ENCODE measurements around the gene HTRA1. TPM values are rescaled to one million over a fixed set of nuclear protein-coding genes. Genes with fewer than 3 reads are reported as not detected.

HTRA1 gene
- total RNA-seq, 4 donors from 2014 or later, result 37.1 to 99.4 (median 68.2) TPM

DNA sequence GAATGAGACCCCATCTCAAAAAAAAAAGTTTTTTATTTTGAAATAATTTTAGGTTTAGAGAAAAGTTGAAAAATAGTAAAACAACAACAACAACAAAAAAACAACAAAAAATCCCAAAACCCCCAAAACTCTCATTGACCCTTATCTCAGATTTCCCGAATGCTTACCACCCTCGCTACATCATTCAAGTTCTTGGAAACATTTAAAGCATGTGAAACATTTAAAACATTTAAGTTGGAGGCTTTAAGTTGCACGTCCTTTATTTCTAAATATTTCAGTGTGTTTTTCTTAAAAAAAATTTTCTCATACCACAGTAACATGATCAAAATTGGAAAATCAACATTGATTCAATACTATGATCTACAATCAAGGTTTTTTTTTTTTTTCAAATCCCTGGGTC, 7.3 kb upstream of the HTRA1 start:
- no peak for DNase-seq
- H3K4me1 ChIP-seq, result no peaks in the 10 kb centered on the region
- no peak for TF ChIP-seq POLR2A (IDR thresholded peaks at IDR 0.05)
- TF ChIP-seq, protein P1, sequence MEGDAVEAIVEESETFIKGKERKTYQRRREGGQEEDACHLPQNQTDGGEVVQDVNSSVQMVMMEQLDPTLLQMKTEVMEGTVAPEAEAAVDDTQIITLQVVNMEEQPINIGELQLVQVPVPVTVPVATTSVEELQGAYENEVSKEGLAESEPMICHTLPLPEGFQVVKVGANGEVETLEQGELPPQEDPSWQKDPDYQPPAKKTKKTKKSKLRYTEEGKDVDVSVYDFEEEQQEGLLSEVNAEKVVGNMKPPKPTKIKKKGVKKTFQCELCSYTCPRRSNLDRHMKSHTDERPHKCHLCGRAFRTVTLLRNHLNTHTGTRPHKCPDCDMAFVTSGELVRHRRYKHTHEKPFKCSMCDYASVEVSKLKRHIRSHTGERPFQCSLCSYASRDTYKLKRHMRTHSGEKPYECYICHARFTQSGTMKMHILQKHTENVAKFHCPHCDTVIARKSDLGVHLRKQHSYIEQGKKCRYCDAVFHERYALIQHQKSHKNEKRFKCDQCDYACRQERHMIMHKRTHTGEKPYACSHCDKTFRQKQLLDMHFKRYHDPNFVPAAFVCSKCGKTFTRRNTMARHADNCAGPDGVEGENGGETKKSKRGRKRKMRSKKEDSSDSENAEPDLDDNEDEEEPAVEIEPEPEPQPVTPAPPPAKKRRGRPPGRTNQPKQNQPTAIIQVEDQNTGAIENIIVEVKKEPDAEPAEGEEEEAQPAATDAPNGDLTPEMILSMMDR (IDR thresholded peaks at IDR 0.05), result no peak

DNA sequence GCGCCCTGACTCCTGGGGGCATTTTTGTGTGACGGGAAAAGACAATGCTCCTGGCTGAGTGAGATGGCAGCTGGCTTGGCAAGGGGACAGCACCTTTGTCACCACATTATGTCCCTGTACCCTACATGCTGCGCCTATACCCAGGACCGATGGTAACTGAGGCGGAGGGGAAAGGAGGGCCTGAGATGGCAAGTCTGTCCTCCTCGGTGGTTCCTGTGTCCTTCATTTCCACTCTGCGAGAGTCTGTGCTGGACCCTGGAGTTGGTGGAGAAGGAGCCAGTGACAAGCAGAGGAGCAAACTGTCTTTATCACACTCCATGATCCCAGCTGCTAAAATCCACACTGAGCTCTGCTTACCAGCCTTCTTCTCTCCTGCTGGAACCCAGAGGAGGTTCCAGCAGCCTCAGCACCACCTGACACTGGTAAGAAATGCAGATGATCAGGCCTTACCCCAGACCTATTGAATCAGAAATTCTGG, 6.7 kb upstream of the HTRA1 start, which contains the start of gene ARMS2:
Gene ARMS2, plus strand, starts transcription at position 51 of the 478 bp plus-strand sequence. Its CDS starts 75 bp downstream, at position 126.
- Histone ChIP-seq H3K27ac (no peak within 1 kb of the TSS), H3K36me3 (no peaks in the 10 kb centered on the region), H3K27me3 (no peaks in the 10 kb centered on the region), H3K4me3 (replicated peaks in 1 of 3) (no peak within 1 kb of the TSS), H3K9me3 (no peaks in the 10 kb centered on the region), H3K4me1 (no peaks in the 10 kb centered on the region)
- intact Hi-C loops (cut with DNase I), result loop anchor here (5.0 kb wide), 1 partner anchor 98 kb away; no protein-coding TSS in a partner anchor
- 88 to 91% methylated on average over 6 to 7 of the region's 7 CpGs for WGBS, 2 donors
- DNase-seq, result no peak
- TF ChIP-seq, protein P1 (IDR thresholded peaks at IDR 0.05), result no peak
- TF ChIP-seq POLR2A (IDR thresholded peaks at IDR 0.05), result no peak

More for the DNA sequence above, 7.3 kb upstream of the HTRA1 start:
- H3K27me3 ChIP-seq, result no peaks in the 10 kb centered on the region
- no peak overlapping the region for H3K27ac ChIP-seq
- 90 to 96% methylated on average over 3 of the region's 3 CpGs for WGBS, 2 donors
- no peaks in the 10 kb centered on the region for H3K9me3 ChIP-seq
- no peak overlapping the region for H3K4me3 ChIP-seq (replicated peaks in 1 of 3)
- no peaks in the 10 kb centered on the region for H3K36me3 ChIP-seq
- intact Hi-C loops (cut with DNase I), result no loop called here

DNA sequence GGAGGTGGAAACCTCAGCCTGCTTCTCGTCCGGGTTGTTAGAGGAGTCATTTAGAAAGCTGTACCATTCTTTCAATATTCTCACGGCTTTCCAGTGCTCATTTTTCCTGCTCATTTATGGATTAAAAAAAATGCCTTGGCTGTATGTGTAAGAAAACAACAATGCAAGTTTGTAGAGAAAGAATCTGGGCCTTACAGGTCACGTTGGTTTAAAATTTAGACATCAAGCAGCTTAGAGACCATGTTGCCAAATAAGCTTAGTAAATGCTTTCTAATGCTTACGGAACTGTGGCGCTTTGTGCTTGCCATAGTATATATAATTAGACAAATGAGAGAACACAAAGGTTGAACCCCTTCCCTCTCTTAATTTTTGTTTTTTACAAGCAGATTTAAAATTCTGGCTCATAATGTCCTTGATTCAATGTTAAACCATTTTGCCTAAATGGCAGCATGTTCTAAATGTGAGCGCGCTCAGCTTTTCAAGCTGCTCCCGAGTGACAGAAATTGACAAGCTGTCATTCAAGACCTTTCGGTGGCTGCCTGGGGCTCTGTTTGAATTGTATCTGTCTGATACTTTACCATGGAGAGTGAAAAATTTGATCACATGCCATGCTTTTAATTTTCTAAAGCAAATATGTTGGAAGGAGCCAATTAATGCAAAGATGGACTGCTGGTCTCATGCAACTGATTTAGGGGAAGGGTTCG, 5.8 kb upstream of the HTRA1 start:
- WGBS, 2 donors, result 90 to 91% methylated on average over 11 of the region's 11 CpGs
- Histone ChIP-seq H3K9me3 (no peaks in the 10 kb centered on the region), H3K27me3 (no peaks in the 10 kb centered on the region), H3K4me1 (peaks cover 0 to 2% of the 10 kb centered on the region in 2 donors), H3K36me3 (no peaks in the 10 kb centered on the region), H3K4me3 (replicated peaks in 1 of 3) (no peak overlapping the region), H3K27ac (no peak overlapping the region)
- no peak for DNase-seq
- intact Hi-C loops (cut with DNase I), result loop anchor here (5.0 kb wide), 1 partner anchor 97 kb away; no protein-coding TSS in a partner anchor
- TF ChIP-seq POLR2A (IDR thresholded peaks at IDR 0.05), result no peak
- TF ChIP-seq, protein P1 (IDR thresholded peaks at IDR 0.05), result no peak

DNA sequence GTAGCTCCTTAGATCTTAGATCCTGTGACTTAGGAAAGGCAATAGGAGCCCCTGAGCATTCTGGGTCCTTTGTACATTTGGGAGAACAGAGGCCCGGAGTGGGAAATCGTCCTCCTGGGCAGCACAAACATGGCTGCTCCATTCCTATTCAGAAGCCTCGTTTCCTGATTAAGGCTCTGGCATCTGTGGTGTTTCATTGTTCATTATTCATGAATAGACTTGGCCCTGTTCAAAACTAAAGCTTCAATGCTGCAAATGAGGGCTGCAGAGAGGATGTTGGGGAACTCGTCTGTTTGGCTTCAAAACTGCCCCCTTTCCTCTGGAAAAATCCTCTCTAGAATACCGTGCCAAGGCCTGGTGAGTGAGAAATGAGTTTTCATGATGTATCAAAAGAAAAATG, 3.4 kb upstream of the HTRA1 start:
- Histone ChIP-seq H3K4me1 (peaks cover 0 to 11% of the 10 kb centered on the region in 2 donors), H3K27me3 (no peaks in the 10 kb centered on the region), H3K4me3 (replicated peaks in 1 of 3) (no peak overlapping the region), H3K36me3 (no peaks in the 10 kb centered on the region), H3K9me3 (no peaks in the 10 kb centered on the region), H3K27ac (no peak overlapping the region)
- no peak for TF ChIP-seq POLR2A (IDR thresholded peaks at IDR 0.05)
- TF ChIP-seq, protein P1 (IDR thresholded peaks at IDR 0.05), result no peak
- 76 to 80% methylated on average over 5 of the region's 5 CpGs for WGBS, 2 donors
- intact Hi-C loops (cut with DNase I), result loop anchor here (5.0 kb wide), 1 partner anchor 94 kb away; no protein-coding TSS in a partner anchor
- DNase-seq, result no peak

DNA sequence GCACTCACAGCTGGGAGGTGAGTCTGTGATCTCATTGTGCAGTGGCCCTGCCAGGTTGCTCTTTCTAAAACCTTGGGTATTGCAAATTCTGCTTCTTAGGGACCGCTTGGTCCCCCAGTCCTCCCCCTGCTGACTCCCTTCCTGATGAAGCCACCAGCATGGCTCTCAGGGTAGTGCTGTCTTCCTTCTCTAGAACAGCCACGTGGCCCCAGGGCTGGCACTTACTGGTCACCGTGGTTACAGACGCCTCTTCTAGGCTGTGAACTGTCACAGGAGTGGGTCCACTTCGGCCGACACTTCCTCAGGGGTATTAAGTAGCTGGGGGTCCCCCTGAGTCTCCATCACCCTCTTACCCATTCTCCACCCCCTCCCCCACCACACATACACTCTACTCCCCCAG, 2.7 kb upstream of the HTRA1 start:
- Histone ChIP-seq H3K9me3 (no peaks in the 10 kb centered on the region), H3K4me3 (replicated peaks in 1 of 3) (no peak overlapping the region), H3K4me1 (peaks cover 0 to 13% of the 10 kb centered on the region in 2 donors), H3K27me3 (no peaks in the 10 kb centered on the region), H3K36me3 (no peaks in the 10 kb centered on the region), H3K27ac (no peak overlapping the region)
- TF ChIP-seq POLR2A (IDR thresholded peaks at IDR 0.05), result no peak
- TF ChIP-seq, protein P1 (IDR thresholded peaks at IDR 0.05), result no peak
- WGBS, 2 donors, result 43 to 66% methylated on average over 5 to 6 of the region's 6 CpGs
- intact Hi-C loops (cut with DNase I), result loop anchor here (5.0 kb wide), 1 partner anchor 94 kb away; no protein-coding TSS in a partner anchor
- no peak for DNase-seq

Data from thyroid gland (tissue), 4 donors.